ENCODE data around the gene S1PR5. TPM values are rescaled to one million over a fixed set of nuclear protein-coding genes. Genes with fewer than 3 reads are reported as not detected.
A peak's percentile ranks its signal among the peaks of the same experiment; 100 is the strongest.

S1PR5 gene
- total RNA-seq, 1 donor from 2014 or later: 0.79 TPM

GRCh38 chr19:10471909-10472308 lies 45.3 kb downstream of the S1PR5 start:
- peaks cover 3% of the 10 kb centered on the region for H3K4me1 Mint-ChIP-seq
- H3K9me3 Mint-ChIP-seq: no peaks in the 10 kb centered on the region
- TF ChIP-seq CTCF (conservative IDR thresholded peaks at IDR 0.05): peak; percentile 61
- no peaks in the 10 kb centered on the region for H3K27me3 Mint-ChIP-seq (ENCODE audit: low read depth)
- DNase-seq (ENCODE audit: low read depth, low spot score): no peak
- no peaks in the 10 kb centered on the region for H3K36me3 Mint-ChIP-seq (ENCODE audit: low read depth)
- no peak overlapping the region for H3K4me3 Mint-ChIP-seq
- no peak overlapping the region for H3K27ac Mint-ChIP-seq (ENCODE audit: unreplicated experiment)

- no peak for DNase-seq (ENCODE audit: low read depth, low spot score)
- Mint-ChIP-seq H3K27ac (ENCODE audit: unreplicated experiment) (no peak overlapping the region), H3K4me1 (peaks cover 3% of the 10 kb centered on the region), H3K9me3 (no peaks in the 10 kb centered on the region), H3K4me3 (no peak overlapping the region), H3K27me3 (ENCODE audit: low read depth) (no peaks in the 10 kb centered on the region), H3K36me3 (ENCODE audit: low read depth) (no peaks in the 10 kb centered on the region)
- TF ChIP-seq CTCF (conservative IDR thresholded peaks at IDR 0.05): no peak
Measured at GRCh38 chr19:10468133-10468532, 49.1 kb downstream of the S1PR5 start.

- Mint-ChIP-seq H3K9me3 (no peaks in the 10 kb centered on the region), H3K27ac (ENCODE audit: unreplicated experiment) (no peak overlapping the region), H3K36me3 (ENCODE audit: low read depth) (no peaks in the 10 kb centered on the region), H3K27me3 (ENCODE audit: low read depth) (peaks cover 3% of the 10 kb centered on the region), H3K4me1 (peaks cover 3% of the 10 kb centered on the region), H3K4me3 (no peak overlapping the region)
- DNase-seq (ENCODE audit: low read depth, low spot score): no peak
- TF ChIP-seq CTCF (conservative IDR thresholded peaks at IDR 0.05): no peak
Measured at GRCh38 chr19:10467104-10467706, 50.0 kb downstream of the S1PR5 start.

- H3K9me3 Mint-ChIP-seq: no peaks in the 10 kb centered on the region
- DNase-seq (ENCODE audit: low read depth, low spot score): no peak
- peaks cover 3% of the 10 kb centered on the region for H3K27me3 Mint-ChIP-seq (ENCODE audit: low read depth)
- H3K36me3 Mint-ChIP-seq (ENCODE audit: low read depth): no peaks in the 10 kb centered on the region
- no peak overlapping the region for H3K27ac Mint-ChIP-seq (ENCODE audit: unreplicated experiment)
- H3K4me1 Mint-ChIP-seq: no peaks in the 10 kb centered on the region
- no peak for TF ChIP-seq CTCF (conservative IDR thresholded peaks at IDR 0.05)
- no peak overlapping the region for H3K4me3 Mint-ChIP-seq
Measured at GRCh38 chr19:10464456-10464855, 52.8 kb downstream of the S1PR5 start.

Small RNA genes lying within 50 kb of the gene (microRNA-seq; reads per million reads assigned to microRNA genes)
- not detected for gene MIR1238

Other genes starting within 250 kb of the S1PR5 start
- 0.14 and 0.23 TPM in 2 replicates for gene ICAM1, start 246.3 kb downstream of the S1PR5 start, total RNA-seq
- gene ICAM4, start 230.5 kb downstream of the S1PR5 start, total RNA-seq: not detected in 2 replicates
- not detected in 2 replicates for gene ICAM5, start 227.5 kb downstream of the S1PR5 start, total RNA-seq
- gene ZGLP1, start 207.6 kb downstream of the S1PR5 start, total RNA-seq: 10.4 and 11.3 TPM in 2 replicates
- gene FDX2, start 201.4 kb downstream of the S1PR5 start, total RNA-seq: 20.0 and 22.5 TPM in 2 replicates
- gene RAVER1, start 183.9 kb downstream of the S1PR5 start, total RNA-seq: 75.9 and 78.2 TPM in 2 replicates
- 9.7 and 10.0 TPM in 2 replicates for gene ICAM3, start 177.8 kb downstream of the S1PR5 start, total RNA-seq
- gene TYK2, start 136.9 kb downstream of the S1PR5 start, total RNA-seq: 100 and 103 TPM in 2 replicates
- gene CDC37, start 113.9 kb downstream of the S1PR5 start, total RNA-seq: 164 TPM in 2 replicates
- 1.5 and 2.1 TPM in 2 replicates for gene PDE4A, start 96.9 kb downstream of the S1PR5 start, total RNA-seq
- gene KEAP1, start 14.1 kb downstream of the S1PR5 start, total RNA-seq: 79.7 and 82.5 TPM in 2 replicates
- 53.3 and 56.7 TPM in 2 replicates for gene ATG4D, start 26.5 kb upstream of the S1PR5 start, total RNA-seq
- gene KRI1, start 48.6 kb upstream of the S1PR5 start, total RNA-seq: 41.2 and 42.5 TPM in 2 replicates
- gene CDKN2D, start 51.5 kb upstream of the S1PR5 start, total RNA-seq: 8.7 and 9.5 TPM in 2 replicates
- gene AP1M2, start 69.9 kb upstream of the S1PR5 start, total RNA-seq: not detected in 2 replicates
- 94.5 and 99.5 TPM in 2 replicates for gene SLC44A2, start 108.1 kb upstream of the S1PR5 start, total RNA-seq
- 848 and 861 TPM in 2 replicates for gene ILF3, start 136.9 kb upstream of the S1PR5 start, total RNA-seq
- 74.0 and 85.0 TPM in 2 replicates for gene QTRT1, start 184.0 kb upstream of the S1PR5 start, total RNA-seq
- 117 TPM in 2 replicates for gene DNM2, start 200.6 kb upstream of the S1PR5 start, total RNA-seq